Measurements from ENCODE around the gene LONRF2.

GRCh38 chr2:100247256-100248043 is 74.9 kb downstream of the LONRF2 start:
- TF ChIP-seq SP1 (IDR thresholded peaks at IDR 0.05): no peak
- no peak for TF ChIP-seq FOXA1 (IDR thresholded peaks at IDR 0.05)
- no peak for TF ChIP-seq FOXK2 (IDR thresholded peaks at IDR 0.05)
- TF ChIP-seq BHLHE40 (IDR thresholded peaks at IDR 0.05; ENCODE audit: borderline replicate concordance): no peak
- TF ChIP-seq ELF4 (IDR thresholded peaks at IDR 0.05): no peak
- no peak for TF ChIP-seq ARNT (IDR thresholded peaks at IDR 0.05)
- TF ChIP-seq NFRKB (IDR thresholded peaks at IDR 0.05): no peak
- TF ChIP-seq FOXM1 (IDR thresholded peaks at IDR 0.05; ENCODE audit: borderline replicate concordance): no peak
- no peak for TF ChIP-seq PKNOX1 (IDR thresholded peaks at IDR 0.05)
- TF ChIP-seq HDGF (IDR thresholded peaks at IDR 0.05; ENCODE audit: borderline replicate concordance): no peak

Measured in HEK293T (cell line).